CD4-positive, alpha-beta T cell treated with Interleukin-1 beta for 1 hour (primary cell): ENCODE results near the gene DIAPH2.
"Not testable (repeated sequence)": the region's sequence is repeated elsewhere in the genome, so short reads cannot be mapped to it uniquely, and the experiment has no call there.

Experiments used
- DNase-seq, 2 donors: peaks; one replicate each; pipeline ENCODE4 v3.0.0-alpha.2; 2020 to 2022

DIAPH2 gene

DNA sequence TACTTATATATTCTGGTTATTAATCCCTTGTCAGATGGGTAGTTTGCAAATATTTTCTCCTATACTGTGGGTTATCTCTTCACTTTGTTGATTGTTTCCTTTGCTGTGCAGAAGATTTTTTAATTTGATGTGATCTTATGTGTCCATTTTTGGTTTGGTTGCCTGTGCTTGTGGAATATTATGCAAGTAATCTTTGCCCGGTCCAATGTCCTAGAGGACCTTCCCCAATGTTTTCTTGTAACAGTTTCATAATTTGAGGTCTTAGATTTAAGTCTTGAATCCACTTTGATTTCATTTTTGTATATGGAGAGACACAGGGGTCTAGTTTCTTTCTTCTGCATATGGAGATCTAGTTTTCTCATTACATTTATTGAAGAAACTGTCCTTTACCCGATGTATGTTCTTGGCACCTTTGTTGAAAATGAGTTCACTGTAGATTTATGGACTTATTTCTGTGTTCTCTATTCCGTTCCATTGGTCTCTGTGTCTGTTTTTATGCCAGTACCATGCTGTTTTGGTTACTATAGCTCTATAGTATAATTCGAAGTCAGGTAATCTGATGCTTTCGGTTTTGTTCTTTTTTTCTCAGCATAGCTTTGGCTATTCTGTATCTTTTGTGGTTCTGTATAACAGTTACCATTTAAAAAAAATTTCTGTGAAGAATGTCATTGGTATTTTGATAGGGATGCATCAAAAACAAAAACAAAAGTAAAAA, 34.7 kb downstream of the DIAPH2 start:
- no peak for DNase-seq

DNA sequence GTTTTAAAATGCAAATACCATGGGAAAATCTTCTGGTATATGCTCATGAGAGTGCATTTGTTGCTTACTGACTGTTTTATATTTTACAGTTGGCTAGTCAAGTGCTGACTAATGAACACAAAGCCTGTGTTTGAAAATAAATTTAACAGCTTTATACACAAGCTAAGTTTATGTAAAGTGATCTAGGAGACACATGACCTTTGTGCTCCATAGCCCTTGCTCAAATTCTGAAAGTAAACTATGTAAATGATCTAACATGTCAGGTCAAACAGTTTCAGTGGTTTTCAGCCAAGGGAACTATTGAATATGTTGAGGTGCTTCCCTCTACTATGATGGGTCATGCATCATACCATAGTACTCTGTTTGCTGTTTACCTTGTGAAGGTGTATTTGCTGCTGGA, 36.7 kb downstream of the DIAPH2 start:
- DNase-seq = no peak

DNA sequence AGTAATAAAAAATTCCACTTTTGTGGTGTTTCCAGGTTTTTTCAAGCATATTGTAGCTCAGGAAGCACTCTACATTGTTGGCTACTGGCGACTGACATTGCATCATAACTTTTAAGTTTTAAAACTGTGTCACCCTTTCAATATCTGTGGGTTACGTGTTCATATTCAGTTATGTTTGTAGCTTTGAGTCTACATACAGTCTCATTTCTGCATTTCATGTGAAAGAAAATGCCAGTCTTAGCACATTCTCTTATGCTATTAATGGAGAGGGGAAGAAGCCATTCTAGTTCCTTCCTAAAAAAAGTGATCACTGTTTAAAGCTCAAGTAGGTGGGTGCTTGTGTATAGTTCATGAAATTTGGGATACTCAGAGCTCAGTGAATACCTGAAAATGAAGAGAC, 38.1 kb downstream of the DIAPH2 start:
- DNase-seq = no peak

DNA sequence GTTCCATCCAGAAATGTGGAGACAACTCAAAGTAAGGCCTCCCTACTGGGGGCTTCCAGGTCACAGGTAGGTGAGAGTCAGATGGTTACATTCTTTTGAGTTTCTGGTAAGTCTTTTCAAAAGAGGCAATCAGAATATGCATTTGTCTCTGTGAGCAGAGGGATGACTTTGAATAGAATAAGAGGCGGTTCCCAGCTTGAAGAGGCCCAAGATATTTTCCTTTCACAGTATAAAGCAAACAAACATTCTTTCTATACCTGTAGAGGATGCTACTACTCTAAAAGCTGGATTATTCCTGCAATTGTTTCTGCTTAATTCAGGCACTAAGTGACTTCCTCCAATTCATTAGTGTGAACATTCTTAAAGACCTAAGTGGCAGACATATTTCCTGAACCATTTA, 44.4 kb downstream of the DIAPH2 start:
- DNase-seq = no peak

DNA sequence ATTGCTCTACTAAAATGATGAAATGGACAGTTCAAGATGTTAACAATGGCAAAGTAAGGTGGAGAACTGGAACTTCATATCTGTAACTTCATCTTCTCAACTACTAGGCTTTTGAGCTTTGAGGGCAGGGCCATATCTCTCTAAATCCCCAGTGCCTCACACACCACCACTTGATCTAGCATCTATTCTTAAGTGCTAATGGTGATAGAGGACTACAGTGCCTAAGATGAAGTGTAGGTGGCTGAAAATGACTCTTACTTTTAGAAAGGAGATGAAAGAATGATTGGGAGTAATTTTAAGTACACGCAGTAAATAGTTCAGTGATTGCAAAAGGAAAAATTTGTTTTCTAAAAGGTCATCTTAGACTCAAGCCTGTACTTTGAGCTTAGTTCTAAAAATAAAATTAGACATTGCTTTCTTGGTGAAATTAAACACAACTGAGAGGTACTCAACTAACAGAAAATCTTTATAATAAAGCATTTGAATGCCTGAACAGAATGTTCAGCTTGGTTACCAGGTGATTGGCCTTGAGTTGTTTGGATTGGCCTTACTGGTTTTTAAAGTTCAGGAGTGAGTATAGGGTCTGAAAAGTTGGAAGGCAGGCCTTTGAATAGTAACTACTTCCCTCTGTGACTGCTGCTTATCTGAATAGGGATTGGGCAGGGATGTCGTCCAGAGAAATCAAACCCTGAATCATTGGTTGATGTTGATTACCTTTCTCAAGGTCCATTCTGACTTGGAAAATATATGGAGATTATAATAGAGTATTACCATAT, 45.4 kb downstream of the DIAPH2 start:
- DNase-seq = no peak

DNA sequence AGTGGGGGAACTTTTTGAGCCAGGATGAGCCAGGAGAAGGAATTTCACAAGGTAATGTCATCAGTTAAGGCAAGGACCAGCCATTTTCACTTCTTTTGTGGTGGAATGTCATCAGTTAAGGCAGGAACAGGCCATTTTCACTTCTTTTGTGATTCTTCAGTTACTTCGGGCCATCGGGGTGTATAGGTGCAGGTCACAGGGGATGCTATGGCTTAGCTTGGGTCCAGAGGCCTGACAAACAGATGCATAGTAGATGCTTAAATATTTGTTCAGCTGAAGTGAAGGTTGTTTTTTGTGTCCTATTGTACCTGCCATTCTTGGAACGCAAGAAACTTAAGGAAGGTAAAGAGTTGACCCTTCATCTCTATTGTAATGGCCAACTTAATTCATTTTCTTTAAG, 46.4 kb downstream of the DIAPH2 start:
- not testable (repeated sequence) for DNase-seq

DNA sequence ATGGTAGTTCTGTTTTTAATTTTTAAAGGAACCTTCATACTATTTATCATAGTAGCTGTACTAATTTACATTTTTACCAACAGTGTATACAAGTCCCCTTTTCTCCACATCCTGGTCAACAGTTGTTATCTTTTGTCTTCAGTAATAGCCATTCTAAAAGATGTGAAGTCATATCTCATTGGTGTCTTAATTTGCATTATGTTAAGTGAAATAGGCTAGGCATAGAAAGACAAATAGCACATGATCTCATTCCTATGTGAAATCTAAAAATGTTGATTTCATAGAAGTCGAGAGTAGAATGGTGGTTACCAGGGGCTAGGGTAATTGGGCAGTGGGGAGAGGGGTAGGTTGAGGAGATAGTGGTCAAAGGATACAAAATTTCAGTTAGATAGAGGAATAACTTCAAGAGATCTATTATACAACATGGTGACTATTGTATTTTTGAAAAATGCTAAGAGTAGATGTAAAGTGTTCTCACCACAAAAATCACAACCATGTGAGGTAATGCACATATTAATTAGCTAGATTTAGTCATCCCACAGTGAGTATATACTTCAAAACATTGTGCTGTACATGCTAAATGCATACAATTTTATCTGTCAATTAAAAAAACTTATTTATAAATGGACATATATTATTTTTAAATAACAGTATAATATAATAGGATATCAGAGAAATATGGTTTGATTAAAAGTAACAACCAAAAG, 58.9 kb downstream of the DIAPH2 start:
- DNase-seq = no peak

DNA sequence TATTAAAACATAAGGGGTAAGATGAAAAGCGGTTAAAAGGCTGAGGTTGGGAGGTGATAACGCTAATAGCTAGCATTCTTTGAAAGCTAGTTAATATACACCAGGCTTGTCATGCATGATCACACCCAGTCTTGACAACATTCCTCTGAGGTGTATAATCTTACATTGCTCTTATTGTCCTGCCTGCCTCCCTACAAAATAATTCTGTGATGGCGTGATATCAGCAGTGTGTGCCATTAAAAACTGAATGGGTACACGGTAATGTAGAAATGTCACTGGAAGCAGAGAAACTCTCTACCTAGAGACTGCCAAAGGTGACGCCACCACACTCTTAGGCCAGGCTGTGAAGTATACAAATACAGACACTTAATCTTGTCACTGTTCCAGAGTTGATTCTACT, 68.1 kb downstream of the DIAPH2 start:
- no peak for DNase-seq

DNA sequence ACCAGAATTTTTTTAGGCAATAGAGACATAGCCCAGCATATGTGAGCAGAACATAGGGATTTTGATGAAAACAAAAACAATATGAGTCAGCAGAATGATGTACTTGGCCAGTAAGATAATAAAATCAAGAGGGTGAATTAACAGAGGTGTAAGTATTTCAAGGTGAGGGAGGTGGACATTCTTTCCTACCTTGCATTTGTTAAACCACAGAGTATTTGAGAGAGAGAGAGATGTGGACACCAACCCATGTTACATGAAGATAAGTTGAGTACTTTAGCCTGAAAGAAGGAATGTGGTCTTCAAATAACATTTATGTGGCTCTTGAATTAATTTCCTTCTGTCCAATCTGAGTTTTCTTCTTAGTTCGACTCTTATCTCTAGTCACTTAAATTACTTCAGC, 68.6 kb downstream of the DIAPH2 start:
- DNase-seq = no peak

DNA sequence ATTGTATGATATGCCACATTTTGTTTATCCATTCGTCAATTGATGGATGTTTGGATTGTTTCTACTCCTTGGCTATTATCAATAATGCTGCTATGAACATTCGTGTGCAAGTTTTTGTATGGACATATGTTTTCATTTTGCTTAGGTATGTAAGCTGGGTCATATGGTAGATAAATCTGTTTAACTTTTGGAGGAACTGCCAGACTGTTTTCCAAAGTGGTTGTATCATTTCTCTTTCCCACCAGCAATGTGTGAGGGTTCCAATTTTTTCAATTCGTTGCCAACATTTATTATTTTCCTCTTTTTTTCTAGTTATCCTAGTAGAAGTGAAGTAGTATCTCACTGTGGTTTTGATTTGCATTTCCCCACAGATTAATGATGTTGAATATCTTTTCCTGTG, 71.8 kb downstream of the DIAPH2 start:
- DNase-seq = no peak

DNA sequence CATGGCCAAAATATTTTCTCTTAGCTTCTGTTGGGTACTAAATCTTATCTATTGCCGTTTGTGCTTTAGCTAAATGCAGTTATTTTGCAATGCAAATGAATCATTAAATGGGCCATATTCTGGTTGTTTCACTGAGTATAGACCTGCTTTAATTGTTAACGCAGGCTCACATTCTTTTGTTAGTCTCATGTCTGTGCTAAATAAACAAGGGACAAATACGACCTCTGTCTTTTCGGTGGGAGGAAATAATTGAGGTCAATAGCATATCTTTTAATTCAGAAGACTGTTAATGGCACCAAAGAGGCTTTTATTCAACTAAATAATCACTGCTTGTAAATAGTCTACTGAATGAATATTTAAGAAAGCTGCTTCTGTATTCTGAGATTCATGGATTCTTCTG, 76.9 kb downstream of the DIAPH2 start:
- no peak for DNase-seq

DNA sequence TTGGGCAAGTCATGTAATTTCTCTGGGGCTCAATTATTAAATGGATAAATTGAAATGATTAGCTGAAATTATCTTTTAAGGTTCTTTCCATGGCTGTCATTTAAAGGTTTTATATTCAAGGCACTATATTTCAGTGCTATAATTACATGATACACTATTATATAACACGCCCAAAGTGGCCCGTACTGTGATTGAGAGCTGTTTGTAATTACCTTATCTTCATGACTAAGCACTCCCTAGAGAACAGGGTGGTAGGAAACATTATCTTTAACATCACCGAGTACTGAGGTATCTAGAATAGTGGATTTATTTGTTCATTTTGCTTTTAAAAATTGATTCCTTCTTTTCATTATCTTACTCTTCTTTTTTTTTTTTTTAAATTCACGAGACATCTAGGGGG, 79.0 kb downstream of the DIAPH2 start:
- no peak for DNase-seq

DNA sequence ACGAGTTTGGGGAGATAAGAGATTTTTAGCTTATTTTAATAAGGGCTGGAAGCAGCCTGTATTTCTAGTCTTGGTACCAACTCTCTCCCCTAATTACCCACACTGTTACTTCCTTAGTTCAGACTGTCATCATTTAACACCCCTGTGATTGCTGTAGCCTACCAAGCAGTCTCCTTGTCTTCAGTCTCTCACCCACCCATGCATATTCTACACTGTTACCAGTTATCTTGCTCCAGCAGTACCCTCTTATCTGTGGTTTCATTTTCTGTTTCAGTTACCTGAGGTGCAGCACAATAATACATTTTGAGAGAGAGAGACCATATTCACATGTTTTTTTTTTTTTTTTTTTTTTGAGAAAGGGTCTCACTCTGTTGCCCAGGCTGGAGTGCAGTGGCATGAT, 80.2 kb downstream of the DIAPH2 start:
- no peak for DNase-seq

DNA sequence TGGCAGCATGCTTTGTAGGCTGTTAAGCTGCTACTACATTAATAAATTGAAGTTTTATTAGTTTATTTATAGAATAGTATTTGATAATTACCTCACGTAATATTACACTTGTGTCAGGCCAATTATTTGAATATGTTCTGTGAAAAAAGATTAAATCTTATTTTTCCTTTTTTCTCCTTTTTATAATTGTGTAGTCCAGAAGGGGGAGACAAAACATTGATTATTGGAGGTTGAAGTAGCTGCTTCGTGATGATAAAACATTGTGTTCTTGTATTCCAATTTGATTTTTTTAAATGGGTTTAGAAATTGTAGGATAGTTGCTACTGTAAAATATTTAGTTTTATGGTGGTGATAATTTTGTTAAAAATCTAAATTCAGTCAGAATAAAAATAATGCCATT, 85.7 kb downstream of the DIAPH2 start:
- peak in 1 of 2 donors; percentile 11 for DNase-seq

DNA sequence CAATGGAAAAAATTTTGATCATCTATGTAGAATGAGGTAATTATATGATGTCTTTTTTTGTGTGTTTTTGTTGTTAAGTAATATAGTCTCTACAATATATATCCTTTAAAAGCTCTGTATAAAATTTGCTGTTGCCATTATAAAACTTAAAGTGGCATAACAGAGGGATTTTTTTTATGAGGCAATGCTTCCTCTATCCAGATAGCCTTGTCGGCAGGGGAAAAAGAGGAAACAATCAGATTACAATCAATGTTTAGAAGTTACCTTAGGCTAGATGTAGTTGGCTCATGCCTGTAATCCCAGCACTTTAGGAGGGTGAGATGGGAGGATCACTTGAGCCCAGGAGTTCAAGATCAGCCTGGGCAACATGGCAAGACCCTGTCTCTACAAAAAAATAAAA, 86.8 kb downstream of the DIAPH2 start:
- no peak for DNase-seq

DNA sequence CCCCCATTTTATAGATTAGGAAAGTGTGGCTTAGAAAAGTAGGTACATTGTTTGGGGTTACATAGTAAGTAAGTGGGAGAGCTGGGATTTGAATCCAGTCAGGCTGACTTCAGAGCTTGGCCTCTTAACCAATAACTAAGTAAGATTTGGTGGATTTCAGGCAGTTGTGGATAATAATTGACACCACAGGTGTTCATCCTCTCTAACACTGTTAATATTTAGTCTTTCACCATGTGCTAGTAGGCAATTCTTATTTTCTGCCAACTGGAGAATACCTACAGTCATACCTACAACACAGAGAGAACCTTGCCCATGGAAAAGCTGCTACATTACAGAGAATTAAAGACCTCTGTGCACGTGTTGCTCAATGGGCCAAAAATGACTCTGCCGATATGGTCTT, 89.5 kb downstream of the DIAPH2 start:
- no peak for DNase-seq

DNA sequence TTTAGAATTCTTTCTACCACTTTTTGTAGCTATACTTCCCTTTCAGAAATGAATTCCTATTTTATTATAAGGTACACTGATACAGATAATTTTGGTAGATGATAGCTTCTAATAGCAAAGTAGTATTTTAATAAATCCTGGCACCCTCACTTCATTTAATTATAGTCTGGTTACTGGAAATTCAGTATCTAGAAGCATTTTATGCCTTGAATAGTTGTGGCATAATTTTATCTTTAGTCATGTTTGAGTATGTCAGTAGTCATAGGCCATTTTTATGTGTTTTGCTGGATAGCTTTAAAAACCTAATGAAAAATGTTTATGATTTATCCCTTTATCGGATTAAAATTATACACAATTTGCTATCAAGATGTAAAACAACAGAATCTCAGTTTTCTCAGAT, 92.3 kb downstream of the DIAPH2 start:
- no peak for DNase-seq

DNA sequence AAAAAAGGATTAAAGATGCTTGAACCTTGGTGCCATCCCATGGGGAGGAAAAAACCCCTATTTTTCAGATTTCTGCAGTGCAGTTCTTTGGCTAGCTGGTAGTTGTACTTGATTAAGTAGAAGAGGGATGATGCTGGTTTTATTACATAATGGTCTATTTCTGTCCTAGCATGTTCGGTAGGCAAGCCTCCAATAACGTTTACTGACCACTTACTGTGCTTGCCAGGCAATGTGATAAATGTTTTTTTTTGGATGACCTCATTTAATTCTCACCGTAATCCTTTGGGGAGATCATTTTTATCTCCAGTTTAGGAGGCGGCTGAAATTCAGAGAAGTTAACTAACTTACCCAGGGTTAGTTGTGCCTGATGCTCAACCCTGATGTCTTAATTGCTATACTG, 106.9 kb downstream of the DIAPH2 start:
- no peak for DNase-seq

DNA sequence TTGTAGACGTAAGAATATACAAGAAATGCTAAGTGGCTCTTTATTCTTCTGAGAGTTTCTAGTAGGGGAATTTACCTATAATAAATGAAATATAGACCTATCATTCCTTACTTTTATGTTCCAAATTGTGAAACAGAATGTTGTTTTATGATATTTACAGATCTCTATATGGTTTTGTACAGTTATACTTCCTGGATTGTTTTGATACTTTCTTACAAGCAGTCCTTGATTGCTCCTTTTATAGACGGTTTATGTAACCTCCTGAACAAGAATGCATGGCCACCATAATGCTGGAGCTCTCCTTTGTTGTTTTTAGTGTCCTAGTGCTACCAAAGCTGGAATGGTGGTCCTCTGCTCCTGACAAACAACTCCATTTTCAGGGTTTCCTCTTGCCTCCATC, 107.4 kb downstream of the DIAPH2 start:
- DNase-seq = no peak

DNA sequence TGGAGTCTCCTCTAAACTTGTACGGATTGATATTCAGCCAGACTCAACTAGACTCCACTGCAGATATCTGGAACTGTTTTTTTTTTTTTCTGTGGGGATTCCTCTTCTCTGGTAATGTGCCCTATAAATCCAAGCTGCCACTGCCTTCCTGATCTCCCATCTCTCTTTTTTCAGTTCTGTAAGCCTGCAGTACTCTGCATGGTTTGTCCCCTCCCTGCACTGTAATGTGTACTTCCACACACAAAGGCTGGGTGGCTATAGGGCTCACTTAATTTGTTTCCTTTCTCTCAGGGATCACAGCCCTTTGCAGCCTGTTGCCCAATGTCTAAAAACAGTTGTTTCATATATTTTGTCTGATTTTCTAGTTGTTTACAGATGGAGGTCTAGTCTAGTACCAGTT, 114.3 kb downstream of the DIAPH2 start:
- no peak for DNase-seq

DNA sequence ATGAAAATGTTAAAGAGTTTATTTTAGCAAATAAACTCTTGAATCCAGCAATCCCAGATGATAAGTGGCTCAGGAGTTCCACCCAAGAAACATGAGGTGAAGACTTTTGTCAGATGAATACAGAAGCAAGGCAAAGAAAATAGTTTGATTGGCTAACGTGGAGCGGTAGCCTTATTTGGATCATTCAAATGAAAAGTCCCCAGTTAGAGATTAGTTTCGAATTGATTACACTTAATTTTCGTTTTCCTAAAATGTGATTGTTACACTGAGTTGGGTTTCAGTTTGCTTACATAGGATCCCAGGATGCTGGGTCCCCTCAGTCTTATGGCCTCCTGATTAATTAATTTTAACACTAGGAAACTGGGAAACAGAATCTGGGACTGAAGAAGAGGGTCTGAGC, 122.7 kb downstream of the DIAPH2 start:
- DNase-seq = no peak

DNA sequence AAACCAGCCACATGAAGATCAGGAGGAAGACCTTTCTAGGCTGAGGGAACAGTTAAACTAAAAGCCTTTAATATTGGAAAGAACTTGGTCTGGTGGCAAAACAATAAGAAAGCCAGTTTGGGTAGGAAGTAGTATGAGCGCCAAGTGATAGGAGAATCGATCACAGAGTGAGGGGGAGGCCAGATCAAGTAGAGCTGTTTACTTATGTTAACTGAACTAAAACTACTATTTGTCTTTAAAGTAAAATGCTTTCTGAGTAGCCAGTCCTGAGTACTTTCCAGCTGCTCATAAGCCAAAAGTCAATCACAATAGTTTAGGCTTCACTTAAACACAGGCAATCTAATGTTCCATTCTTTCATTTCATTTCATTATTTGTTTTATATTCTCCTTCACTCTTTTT, 136.3 kb downstream of the DIAPH2 start:
- no peak for DNase-seq

DNA sequence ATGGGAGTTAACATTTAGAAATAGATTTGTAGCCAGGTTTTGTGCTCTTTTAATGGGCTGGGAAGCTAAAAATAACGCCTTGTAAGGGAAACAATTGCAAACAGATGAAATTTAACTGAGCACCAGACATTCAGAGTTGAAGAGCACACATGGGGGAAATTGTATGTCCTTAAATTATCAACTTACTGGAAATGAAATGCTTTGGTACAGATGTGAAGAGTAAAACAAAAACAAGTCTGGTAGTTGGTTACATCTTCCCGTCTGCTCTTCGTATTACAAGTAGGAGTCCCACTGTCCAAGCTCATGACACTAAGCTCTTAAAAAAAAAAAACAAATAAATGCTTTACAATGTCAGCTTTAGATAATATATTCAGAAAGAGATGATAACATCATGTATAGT, 139.5 kb downstream of the DIAPH2 start:
- DNase-seq = no peak

DNA sequence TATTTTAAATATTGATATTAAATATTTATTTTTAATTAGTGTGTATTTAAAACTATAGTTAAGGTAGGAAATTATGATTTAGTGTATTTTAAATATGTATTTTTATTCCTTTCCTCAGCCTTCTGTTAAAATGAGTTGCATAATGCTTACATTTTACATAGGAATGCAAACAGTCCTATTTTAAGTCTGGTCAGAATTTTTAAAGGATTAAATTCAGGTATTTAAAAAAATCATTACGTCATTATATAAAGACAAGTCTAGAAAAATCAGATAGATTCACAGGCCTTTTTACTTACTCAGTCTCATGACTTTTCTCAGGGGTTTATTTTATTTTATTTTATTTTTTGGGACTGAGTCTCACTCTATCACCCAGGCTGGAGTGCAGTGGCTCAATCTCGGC, 148.7 kb downstream of the DIAPH2 start:
- DNase-seq = no peak
